Loucy (cell line): Measurements from ENCODE around the gene KCNK3.

ENCODE experiments used
- H2AFZ ChIP-seq: fragments of 200-600 bp; sonication (generic); 2 replicates; pipeline ENCODE4 v1.6.0; 2016; ENCODE audit warnings: antibody characterized with exemption, mild to moderate bottlenecking, low read length, moderate library complexity
- H3F3A ChIP-seq: fragments of 200-600 bp; 2 replicates; pipeline ENCODE4 v1.6.0; 2016; ENCODE audit warnings: antibody characterized with exemption, low read depth, mild to moderate bottlenecking
- H3K27me3 ChIP-seq: fragments of 200-600 bp; sonication (generic); 2 replicates; pipeline ENCODE4 v1.6.1; 2014; ENCODE audit warnings: low read length, mild to moderate bottlenecking; ENCODE audit not compliant: insufficient read depth, poor library complexity, severe bottlenecking
- H3K36me3 ChIP-seq: fragments of 200-600 bp; sonication (generic); 2 replicates; pipeline ENCODE4 v1.6.1; 2016; ENCODE audit warnings: low read length; ENCODE audit not compliant: insufficient read depth
- H3K4me1 ChIP-seq: fragments of 200-600 bp; sonication (generic); 2 replicates; pipeline ENCODE4 v1.5.1; 2014; ENCODE audit warnings: low read length, mild to moderate bottlenecking; ENCODE audit not compliant: insufficient read depth, poor library complexity, severe bottlenecking
- H3K4me2 ChIP-seq: fragments of 200-600 bp; sonication (generic); 2 replicates; pipeline ENCODE4 v1.6.0; 2014; ENCODE audit warnings: antibody characterized with exemption, low read length, low read depth, mild to moderate bottlenecking; ENCODE audit not compliant: poor library complexity, severe bottlenecking
- H3K4me3 ChIP-seq: fragments of 200-600 bp; sonication (generic); 2 replicates; pipeline ENCODE4 v1.5.1; 2014; ENCODE audit warnings: low read length, mild to moderate bottlenecking, mixed read lengths; ENCODE audit not compliant: poor library complexity, severe bottlenecking
- H3K79me2 ChIP-seq: fragments of 200-600 bp; sonication (generic); 2 replicates; pipeline ENCODE4 v1.6.1; 2014; ENCODE audit warnings: low read length; ENCODE audit not compliant: insufficient read depth
- H3K9ac ChIP-seq: fragments of 200-600 bp; sonication (generic); 2 replicates; pipeline ENCODE4 v1.6.0; 2014; ENCODE audit warnings: mild to moderate bottlenecking, low read depth, low read length, moderate library complexity; ENCODE audit not compliant: poor library complexity, severe bottlenecking
- H3K9me2 ChIP-seq: fragments of 200-600 bp; sonication (generic); replicated peaks from 2 replicates; pipeline ENCODE4 v1.6.1; 2016; ENCODE audit warnings: low read depth, low read length, mixed read lengths
- H3K9me3 ChIP-seq: fragments of 200-600 bp; sonication (generic); 2 replicates; pipeline ENCODE4 v1.6.1; 2014; ENCODE audit warnings: mild to moderate bottlenecking, antibody characterized with exemption, low read length, low read depth; ENCODE audit not compliant: insufficient read depth
- H4K20me1 ChIP-seq: fragments of 200-600 bp; sonication (generic); 2 replicates; pipeline ENCODE4 v1.6.0; 2014; ENCODE audit warnings: antibody characterized with exemption, low read length, mild to moderate bottlenecking; ENCODE audit not compliant: insufficient read depth, poor library complexity, severe bottlenecking
- EZH2phosphoT487 ChIP-seq: fragments of 200-600 bp; IDR thresholded peaks from 2 replicates; pipeline ENCODE4 v1.6.1; 2018; ENCODE audit warnings: antibody characterized with exemption, mild to moderate bottlenecking, moderate library complexity, borderline replicate concordance
- TF ChIP-seq, protein P1 (sequence below): fragments of 200-600 bp; sonication (generic); conservative IDR thresholded peaks from 2 replicates; pipeline ENCODE4 v1.5.1; 2014; ENCODE audit warnings: mild to moderate bottlenecking, antibody characterized with exemption, low read length

KCNK3 gene

DNA sequence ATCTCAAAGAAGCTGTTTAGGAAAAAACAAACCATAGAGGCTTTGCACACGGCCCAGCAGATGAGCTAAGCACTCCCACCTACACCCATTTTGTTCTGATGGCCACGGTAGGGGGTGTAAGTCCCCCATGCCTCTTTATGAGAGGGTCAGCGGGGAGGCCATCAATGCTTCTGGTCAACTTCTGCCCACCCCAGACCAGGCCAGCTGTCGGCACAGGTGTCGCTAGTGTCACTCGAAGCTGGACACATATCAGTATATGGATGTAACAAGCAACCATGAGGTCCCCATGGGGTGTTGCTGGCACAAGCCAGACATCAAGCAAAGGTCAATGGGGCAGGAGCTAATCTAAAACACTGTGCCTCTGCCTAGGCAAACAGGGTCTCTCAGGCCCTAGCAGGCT lies 47.8 kb downstream of the KCNK3 start:
- Histone ChIP-seq H3K9ac (no peak overlapping the region), H3K9me2 (no peaks in the 10 kb centered on the region), H3K9me3 (no peaks in the 10 kb centered on the region), H3K4me1 (peaks cover 16% of the 10 kb centered on the region), H3K36me3 (no peaks in the 10 kb centered on the region), H3K4me3 (peak overlapping the region; percentile 22), H4K20me1 (no peaks in the 10 kb centered on the region), H2AFZ (no peak overlapping the region), H3K4me2 (peak overlapping the region; percentile 70), H3K27me3 (no peaks in the 10 kb centered on the region), H3F3A (no peaks in the 10 kb centered on the region), H3K79me2 (no peaks in the 10 kb centered on the region)
- no peak for TF ChIP-seq EZH2phosphoT487
- TF ChIP-seq, protein P1, sequence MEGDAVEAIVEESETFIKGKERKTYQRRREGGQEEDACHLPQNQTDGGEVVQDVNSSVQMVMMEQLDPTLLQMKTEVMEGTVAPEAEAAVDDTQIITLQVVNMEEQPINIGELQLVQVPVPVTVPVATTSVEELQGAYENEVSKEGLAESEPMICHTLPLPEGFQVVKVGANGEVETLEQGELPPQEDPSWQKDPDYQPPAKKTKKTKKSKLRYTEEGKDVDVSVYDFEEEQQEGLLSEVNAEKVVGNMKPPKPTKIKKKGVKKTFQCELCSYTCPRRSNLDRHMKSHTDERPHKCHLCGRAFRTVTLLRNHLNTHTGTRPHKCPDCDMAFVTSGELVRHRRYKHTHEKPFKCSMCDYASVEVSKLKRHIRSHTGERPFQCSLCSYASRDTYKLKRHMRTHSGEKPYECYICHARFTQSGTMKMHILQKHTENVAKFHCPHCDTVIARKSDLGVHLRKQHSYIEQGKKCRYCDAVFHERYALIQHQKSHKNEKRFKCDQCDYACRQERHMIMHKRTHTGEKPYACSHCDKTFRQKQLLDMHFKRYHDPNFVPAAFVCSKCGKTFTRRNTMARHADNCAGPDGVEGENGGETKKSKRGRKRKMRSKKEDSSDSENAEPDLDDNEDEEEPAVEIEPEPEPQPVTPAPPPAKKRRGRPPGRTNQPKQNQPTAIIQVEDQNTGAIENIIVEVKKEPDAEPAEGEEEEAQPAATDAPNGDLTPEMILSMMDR: no peak

GRCh38 chr2:26740890-26741302 lies 48.4 kb downstream of the KCNK3 start:
- no peaks in the 10 kb centered on the region for H3K79me2 ChIP-seq
- no peak for TF ChIP-seq EZH2phosphoT487
- TF ChIP-seq, protein P1: peak; percentile 59
- peaks cover 16% of the 10 kb centered on the region for H3K4me1 ChIP-seq
- H3K27me3 ChIP-seq: no peaks in the 10 kb centered on the region
- H3K9me2 ChIP-seq: no peaks in the 10 kb centered on the region
- no peak overlapping the region for H2AFZ ChIP-seq
- H3K4me3 ChIP-seq: peak overlapping the region; percentile 22
- peak overlapping the region; percentile 70 for H3K4me2 ChIP-seq
- no peaks in the 10 kb centered on the region for H3K9me3 ChIP-seq
- no peaks in the 10 kb centered on the region for H4K20me1 ChIP-seq
- H3K36me3 ChIP-seq: no peaks in the 10 kb centered on the region
- no peak overlapping the region for H3K9ac ChIP-seq
- no peaks in the 10 kb centered on the region for H3F3A ChIP-seq

GRCh38 chr2:26742048-26742770 lies 49.7 kb downstream of the KCNK3 start:
- H3K4me1 ChIP-seq: peaks cover 16% of the 10 kb centered on the region
- no peak for TF ChIP-seq EZH2phosphoT487
- TF ChIP-seq, protein P1: no peak
- no peaks in the 10 kb centered on the region for H3K9me3 ChIP-seq
- no peaks in the 10 kb centered on the region for H4K20me1 ChIP-seq
- H3F3A ChIP-seq: no peaks in the 10 kb centered on the region
- no peaks in the 10 kb centered on the region for H3K79me2 ChIP-seq
- no peak overlapping the region for H3K9ac ChIP-seq
- no peak overlapping the region for H3K4me3 ChIP-seq
- H3K36me3 ChIP-seq: no peaks in the 10 kb centered on the region
- H3K27me3 ChIP-seq: no peaks in the 10 kb centered on the region
- H2AFZ ChIP-seq: no peak overlapping the region
- H3K4me2 ChIP-seq: no peak overlapping the region
- no peaks in the 10 kb centered on the region for H3K9me2 ChIP-seq
